PC-9 (cell line): ENCODE results near the gene TBC1D2. TPM values are rescaled to one million over a fixed set of nuclear protein-coding genes. Genes with fewer than 3 reads are reported as not detected.

ENCODE experiments used
- BruUV-seq: library from RNA; stranded (reverse); fragments of 400-500 nt; replicated peaks from 2 replicates; lab custom pipeline; 2021; lab: Mats Ljungman, UMichigan
- CTCF ChIA-PET: fragments of 300-600 bp; sonication (Branson Sonifier 250); formaldehyde crosslinking; loops from one replicate; lab custom pipeline; 2022; ENCODE audit warnings: antibody characterized with exemption; lab: Charles Lee
- POLR2A ChIA-PET: fragments of 300-600 bp; sonication (Branson Sonifier 250); formaldehyde crosslinking; loops from one replicate; lab custom pipeline; 2022; ENCODE audit warnings: antibody characterized with exemption; ENCODE audit not compliant: unreplicated experiment; lab: Charles Lee
- DNase-seq, 2 experiments: peaks; one replicate each; pipeline versions ENCODE4 v3.0.0 to v3.0.0-alpha.2; 2015 to 2022; ENCODE audit warnings: mixed read lengths in 1 of 2
- H2AFZ ChIP-seq: fragments of 200-600 bp; sonication (generic); 2 replicates; pipeline ENCODE4 v1.8.1; 2017; ENCODE audit warnings: antibody characterized with exemption
- H3F3A ChIP-seq: fragments of 200-600 bp; sonication (generic); 2 replicates; pipeline ENCODE4 v1.8.1; 2017; ENCODE audit warnings: antibody characterized with exemption, mild to moderate bottlenecking, low read depth; ENCODE audit not compliant: insufficient read depth
- H3K27ac ChIP-seq: fragments of 200-600 bp; sonication (generic); 2 replicates; pipeline ENCODE4 v1.6.1; 2016; ENCODE audit warnings: mixed run types
- H3K27me3 ChIP-seq: fragments of 200-600 bp; sonication (generic); 2 replicates; pipeline ENCODE4 v1.6.1; 2016; ENCODE audit warnings: low read depth, mixed run types; ENCODE audit not compliant: insufficient read depth
- H3K36me3 ChIP-seq: fragments of 200-600 bp; sonication (generic); 2 replicates; pipeline ENCODE4 v1.6.1; 2016; ENCODE audit warnings: low read depth, mixed run types
- H3K4me1 ChIP-seq: fragments of 200-600 bp; sonication (generic); replicated peaks from 2 replicates; pipeline ENCODE4 v1.6.1; 2016; ENCODE audit warnings: mixed run types; ENCODE audit not compliant: insufficient read depth
- H3K4me2 ChIP-seq: fragments of 200-600 bp; sonication (generic); 2 replicates; pipeline ENCODE4 v1.6.1; 2017; ENCODE audit warnings: mixed run types
- H3K4me3 ChIP-seq: fragments of 200-600 bp; sonication (generic); 2 replicates; pipeline ENCODE4 v1.6.1; 2016; ENCODE audit warnings: mixed run types
- H3K79me2 ChIP-seq: fragments of 200-600 bp; sonication (generic); 2 replicates; pipeline ENCODE4 v1.6.1; 2017; ENCODE audit warnings: low read depth, mixed run types
- H3K9me2 ChIP-seq: fragments of 200-600 bp; sonication (generic); 2 replicates; pipeline ENCODE4 v1.8.1; 2017; ENCODE audit warnings: mild to moderate bottlenecking; ENCODE audit not compliant: insufficient read depth
- H3K9me3 ChIP-seq: fragments of 200-600 bp; sonication (generic); 2 replicates; pipeline ENCODE4 v1.8.1; 2016; ENCODE audit warnings: low read depth; ENCODE audit not compliant: insufficient read depth
- H4K20me1 ChIP-seq: fragments of 200-600 bp; sonication (generic); 2 replicates; pipeline ENCODE4 v1.8.1; 2017; ENCODE audit not compliant: insufficient read depth
- EZH2 ChIP-seq: fragments of 200-600 bp; sonication (generic); IDR thresholded peaks from 2 replicates; pipeline ENCODE4 v1.8.0; 2017; ENCODE audit warnings: antibody characterized with exemption, low read depth
- intact Hi-C: fragments of 100-400 bp; cut with micrococcal nuclease; formaldehyde crosslinking; loops from one replicate; pipeline ENCODE4 v1.10.0; 2022; ENCODE audit not compliant: unreplicated experiment
- total RNA-seq: library from RNA; stranded (reverse); gene quantifications from 2 replicates; pipeline ENCODE4 v1.2.3, GENCODE V29; 2021
- TF ChIP-seq, protein P1 (sequence below): fragments of 200-600 bp; sonication (generic); conservative IDR thresholded peaks from 2 replicates; pipeline ENCODE4 v1.6.1; 2017; ENCODE audit warnings: mixed run types, antibody characterized with exemption, mild to moderate bottlenecking, moderate library complexity

Gene TBC1D2
- total RNA-seq, 1 experiment from 2014 or later, result 44.7 TPM

DNA sequence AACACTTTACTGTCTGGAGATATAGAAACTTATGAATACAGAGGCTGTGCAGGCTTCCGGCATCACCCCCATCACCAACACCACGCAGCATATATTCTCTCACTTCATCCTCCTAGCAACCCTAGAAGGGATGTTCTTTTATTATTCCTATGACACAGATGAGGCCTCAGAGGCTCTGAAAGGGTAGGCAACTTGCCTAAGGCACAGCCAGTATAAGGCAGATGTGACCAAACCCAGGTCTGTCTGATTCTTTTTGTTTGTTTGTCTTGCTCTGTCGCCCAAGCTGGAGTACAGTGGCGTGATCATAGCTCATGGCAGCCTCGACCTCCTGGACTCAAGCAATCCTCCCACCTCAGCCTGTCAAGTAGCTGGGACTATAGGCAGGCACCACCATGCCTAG, 40.2 kb downstream of the TBC1D2 start:
- Histone ChIP-seq H3K9me2 (no peaks in the 10 kb centered on the region), H3K4me3 (no peak overlapping the region), H3K79me2 (peaks cover 7% of the 10 kb centered on the region; the same call in 1 of the 2 replicates), H3K4me2 (no peak overlapping the region), H3K27me3 (no peaks in the 10 kb centered on the region), H3K27ac (no peak overlapping the region), H4K20me1 (no peaks in the 10 kb centered on the region), H3K9me3 (no peaks in the 10 kb centered on the region), H2AFZ (no peak overlapping the region), H3K36me3 (peaks cover 23% of the 10 kb centered on the region; the same call in 1 of the 2 replicates), H3K4me1 (peaks cover 35% of the 10 kb centered on the region), H3F3A (peaks cover 35% of the 10 kb centered on the region)
- CTCF ChIA-PET, result no interaction called here
- intact Hi-C loops, result no loop called here
- DNase-seq, result no peak
- BruUV-seq, result no TSS peak
- POLR2A ChIA-PET, result interaction anchor here (0.7 kb wide), 1 partner anchor 434 kb away, joined by 4 read pairs; no protein-coding TSS in a partner anchor
- no peak for TF ChIP-seq EZH2
- TF ChIP-seq, protein P1, sequence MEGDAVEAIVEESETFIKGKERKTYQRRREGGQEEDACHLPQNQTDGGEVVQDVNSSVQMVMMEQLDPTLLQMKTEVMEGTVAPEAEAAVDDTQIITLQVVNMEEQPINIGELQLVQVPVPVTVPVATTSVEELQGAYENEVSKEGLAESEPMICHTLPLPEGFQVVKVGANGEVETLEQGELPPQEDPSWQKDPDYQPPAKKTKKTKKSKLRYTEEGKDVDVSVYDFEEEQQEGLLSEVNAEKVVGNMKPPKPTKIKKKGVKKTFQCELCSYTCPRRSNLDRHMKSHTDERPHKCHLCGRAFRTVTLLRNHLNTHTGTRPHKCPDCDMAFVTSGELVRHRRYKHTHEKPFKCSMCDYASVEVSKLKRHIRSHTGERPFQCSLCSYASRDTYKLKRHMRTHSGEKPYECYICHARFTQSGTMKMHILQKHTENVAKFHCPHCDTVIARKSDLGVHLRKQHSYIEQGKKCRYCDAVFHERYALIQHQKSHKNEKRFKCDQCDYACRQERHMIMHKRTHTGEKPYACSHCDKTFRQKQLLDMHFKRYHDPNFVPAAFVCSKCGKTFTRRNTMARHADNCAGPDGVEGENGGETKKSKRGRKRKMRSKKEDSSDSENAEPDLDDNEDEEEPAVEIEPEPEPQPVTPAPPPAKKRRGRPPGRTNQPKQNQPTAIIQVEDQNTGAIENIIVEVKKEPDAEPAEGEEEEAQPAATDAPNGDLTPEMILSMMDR, result no peak

DNA sequence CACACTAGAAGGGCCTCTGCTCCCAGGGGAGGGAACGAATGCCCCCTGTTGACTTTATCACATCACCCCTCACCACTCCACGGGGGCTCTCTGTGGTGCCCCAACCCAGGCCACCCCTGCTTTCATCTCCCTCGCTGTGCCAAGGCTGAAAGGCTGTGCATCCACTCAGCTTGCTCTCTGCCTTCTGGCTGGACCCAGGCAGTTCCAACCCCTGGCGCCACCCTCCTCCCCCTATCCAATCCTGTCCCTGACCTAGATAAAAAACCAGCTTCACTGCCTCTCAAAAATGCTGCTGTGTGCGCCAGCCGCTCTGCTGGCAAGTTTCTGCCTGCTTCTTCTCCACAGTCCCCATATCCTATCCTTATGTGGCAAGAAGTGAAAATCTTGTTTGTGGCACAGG, 40.6 kb downstream of the TBC1D2 start:
- ChIA-PET POLR2A (interaction anchor here (0.7 kb wide), 1 partner anchor 435 kb away, joined by 4 read pairs; no protein-coding TSS in a partner anchor), CTCF (no interaction called here)
- peaks cover 30% of the 10 kb centered on the region for H3K4me1 ChIP-seq
- H3K4me3 ChIP-seq, result no peak overlapping the region
- no peak overlapping the region for H3K4me2 ChIP-seq
- peaks cover 30% of the 10 kb centered on the region for H3F3A ChIP-seq
- peaks cover 7% of the 10 kb centered on the region; the same call in 1 of the 2 replicates for H3K79me2 ChIP-seq
- H3K27ac ChIP-seq, result no peak overlapping the region
- H3K27me3 ChIP-seq, result no peaks in the 10 kb centered on the region
- no peaks in the 10 kb centered on the region for H4K20me1 ChIP-seq
- H2AFZ ChIP-seq, result no peak overlapping the region
- TF ChIP-seq EZH2, result no peak
- TF ChIP-seq, protein P1, result no peak
- peaks cover 24% of the 10 kb centered on the region; the same call in 1 of the 2 replicates for H3K36me3 ChIP-seq
- no TSS peak for BruUV-seq
- no peaks in the 10 kb centered on the region for H3K9me2 ChIP-seq
- no peaks in the 10 kb centered on the region for H3K9me3 ChIP-seq
- DNase-seq, result no peak
- intact Hi-C loops, result no loop called here

- Histone ChIP-seq H4K20me1 (no peaks in the 10 kb centered on the region), H3K27ac (no peak overlapping the region), H3K9me2 (no peaks in the 10 kb centered on the region), H3K4me2 (no peak overlapping the region), H3F3A (peaks cover 20% of the 10 kb centered on the region; the same call in 1 of the 2 replicates), H3K27me3 (no peaks in the 10 kb centered on the region), H3K4me3 (no peak overlapping the region), H3K9me3 (no peaks in the 10 kb centered on the region), H3K79me2 (no peaks in the 10 kb centered on the region), H3K36me3 (peaks cover 10% of the 10 kb centered on the region; the same call in 1 of the 2 replicates), H3K4me1 (no peaks in the 10 kb centered on the region), H2AFZ (no peak overlapping the region)
- CTCF ChIA-PET, result interaction anchor here (1.0 kb wide), 1 partner anchor 48 kb away, joined by 8 read pairs; no protein-coding TSS in a partner anchor
- intact Hi-C loops, result no loop called here
- BruUV-seq, result no TSS peak
- POLR2A ChIA-PET, result no interaction called here
- TF ChIP-seq EZH2, result no peak
- TF ChIP-seq, protein P1, result no peak
- no peak for DNase-seq
These were observed 44.2 kb downstream of the TBC1D2 start for GRCh38 chr9:98211260-98211659.
